Activated T-helper 9 cell treated with anti-CD3 and anti-CD28 coated beads, Interleukin-2, amount 50 U/mL, for 16 hours (primary cell): ENCODE measurements around the gene SNX24.

Source experiments
- DNase-seq: peaks from one replicate; pipeline ENCODE4 v3.0.0-alpha.2; 2020; ENCODE audit warnings: low read depth

The SNX24 gene

DNA sequence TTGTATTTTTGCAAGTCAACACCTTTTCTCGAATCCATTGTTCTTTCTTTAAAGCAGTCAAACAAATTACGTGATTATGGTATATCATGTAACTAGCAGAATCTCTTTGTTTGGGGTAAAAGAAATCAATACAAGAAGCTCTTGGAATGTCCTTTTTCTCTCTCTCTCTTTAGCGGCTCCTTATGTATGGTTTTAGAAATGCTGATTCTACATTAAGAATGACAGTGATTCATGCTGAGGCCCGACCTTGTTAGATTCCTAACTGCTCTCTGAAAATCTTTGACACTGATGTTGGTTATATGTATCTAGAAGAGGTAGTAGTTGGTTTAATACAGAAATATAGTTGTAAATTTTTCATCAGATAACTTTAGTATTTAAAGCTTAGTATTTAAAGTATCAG lies 76.4 kb downstream of the SNX24 start:
- DNase-seq = no peak

DNA sequence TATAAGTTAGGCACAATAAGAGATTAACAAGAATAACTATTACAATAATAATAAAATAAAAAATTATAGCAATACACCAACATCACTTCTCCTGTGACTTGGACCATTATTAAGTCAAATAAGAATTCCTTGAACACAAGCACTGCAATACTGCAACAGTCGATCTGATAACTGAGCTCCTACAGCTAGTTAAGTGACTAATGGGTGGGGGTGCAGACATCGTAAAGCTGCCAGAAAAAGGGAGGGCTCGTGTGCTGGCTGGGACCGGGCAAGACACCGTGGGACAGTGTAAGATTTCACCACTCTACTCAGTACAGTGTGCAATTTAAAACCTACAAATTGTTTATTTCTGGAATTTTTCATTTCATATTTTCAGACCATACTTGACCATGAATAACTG lies 78.8 kb downstream of the SNX24 start:
- no peak for DNase-seq

DNA sequence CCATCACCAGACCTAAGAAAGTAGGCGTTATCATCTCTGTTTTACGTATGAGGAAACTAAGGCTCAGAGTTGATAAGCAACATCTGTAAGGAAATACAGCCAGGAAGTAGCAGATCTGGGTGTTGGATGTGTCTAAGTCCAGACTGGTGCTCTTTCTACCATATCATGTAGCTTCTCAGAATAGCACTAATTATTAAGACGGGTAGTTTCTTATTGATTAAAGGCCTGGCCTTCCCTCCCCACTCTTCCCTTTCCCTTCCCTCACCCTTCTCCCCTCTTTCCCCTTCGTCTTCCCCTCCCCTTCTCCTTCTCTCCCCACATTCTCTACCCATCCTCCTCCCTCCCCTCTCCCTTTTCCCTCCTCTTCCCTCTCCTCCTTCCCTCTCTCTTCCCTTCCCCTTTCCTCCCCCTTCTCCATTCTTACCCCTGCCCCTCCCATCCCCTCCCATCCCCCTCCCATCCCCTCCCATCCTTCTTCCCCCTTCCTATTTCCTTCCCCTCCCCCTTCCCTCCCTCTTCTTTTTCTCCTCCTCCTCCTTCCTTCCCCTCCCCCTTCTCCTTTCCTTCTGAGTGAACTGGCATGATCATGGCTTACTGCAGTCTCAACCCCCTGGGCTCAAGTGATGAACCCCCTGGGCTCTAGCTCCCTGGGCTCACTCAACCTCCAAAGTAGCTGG lies 79.4 kb downstream of the SNX24 start:
- DNase-seq = no peak

DNA sequence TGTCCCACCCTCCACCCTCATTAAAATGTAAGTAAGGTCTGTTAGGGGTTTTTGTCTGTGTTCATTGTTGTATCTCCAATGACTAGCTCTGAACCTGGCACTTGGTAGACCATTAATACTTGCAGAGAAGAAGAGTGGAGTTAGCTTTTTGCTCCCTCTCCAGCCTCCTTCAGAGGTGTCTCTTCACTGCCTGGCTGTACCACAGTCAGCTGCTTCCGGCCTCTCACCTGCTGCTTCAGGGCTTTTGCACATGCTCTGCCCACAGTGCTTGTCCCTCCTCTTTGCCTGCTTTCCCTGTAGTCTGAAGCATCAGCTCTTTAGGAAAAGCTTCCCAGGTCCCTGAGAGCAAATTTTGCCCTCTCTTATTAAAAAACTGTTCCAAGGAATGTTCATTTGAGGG lies 83.6 kb downstream of the SNX24 start:
- DNase-seq = no peak

DNA sequence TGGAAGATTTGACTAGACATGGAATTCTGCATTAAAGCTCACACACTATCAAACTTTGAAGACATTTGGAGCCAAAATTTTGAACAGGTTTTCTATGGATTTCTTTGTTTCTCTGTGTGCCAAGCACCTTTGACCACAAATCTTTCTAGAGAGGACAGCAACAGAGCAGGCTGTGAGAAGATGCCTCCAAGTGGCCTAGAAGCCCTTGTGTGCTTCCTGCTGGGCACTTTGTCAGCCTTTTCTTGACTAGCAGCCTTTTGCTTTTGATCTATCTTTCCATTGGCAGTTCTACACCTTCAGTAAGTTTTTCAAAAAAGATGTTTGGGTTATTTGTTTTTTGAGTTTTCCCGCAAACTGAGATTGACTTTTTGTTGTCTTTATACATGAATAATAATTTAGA lies 84.6 kb downstream of the SNX24 start:
- no peak for DNase-seq

DNA sequence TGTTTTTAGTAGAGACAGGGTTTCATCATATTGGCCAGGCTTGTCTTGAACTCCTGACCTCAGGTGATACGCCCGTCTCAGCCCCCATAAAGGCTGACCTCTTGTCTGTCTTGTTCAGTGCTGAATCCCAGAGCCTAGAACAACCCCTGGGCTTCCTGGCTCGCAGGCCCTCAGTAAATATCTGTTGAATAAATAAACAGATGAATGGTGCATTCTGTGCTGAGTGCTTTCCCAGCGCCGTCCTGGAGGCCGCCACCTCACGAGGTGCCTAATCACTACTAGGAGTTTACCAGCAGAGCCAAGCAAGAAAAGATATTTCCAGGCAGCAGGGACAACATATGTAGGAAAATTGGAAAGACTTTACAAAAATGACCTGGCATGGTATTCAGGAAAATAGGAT lies 88.5 kb downstream of the SNX24 start:
- no peak for DNase-seq

DNA sequence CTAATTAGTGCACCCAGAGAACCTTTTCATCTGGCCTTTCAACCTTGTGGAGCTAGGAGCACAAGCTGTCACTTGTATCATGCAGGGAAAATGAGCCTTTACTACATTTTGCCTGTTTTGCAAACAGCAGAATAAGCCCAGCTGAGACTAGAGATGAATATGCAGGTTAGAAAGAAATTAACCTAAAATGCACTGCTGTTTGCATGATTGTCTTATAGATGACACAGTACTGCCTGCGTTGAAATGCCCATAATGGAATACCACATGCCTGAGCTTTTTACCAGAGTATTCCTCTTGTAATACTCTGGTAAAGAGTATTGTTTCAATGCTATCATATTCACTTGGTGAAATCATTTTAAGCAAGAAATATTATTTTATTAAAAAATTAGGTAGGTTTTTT lies 90.7 kb downstream of the SNX24 start:
- DNase-seq = no peak

DNA sequence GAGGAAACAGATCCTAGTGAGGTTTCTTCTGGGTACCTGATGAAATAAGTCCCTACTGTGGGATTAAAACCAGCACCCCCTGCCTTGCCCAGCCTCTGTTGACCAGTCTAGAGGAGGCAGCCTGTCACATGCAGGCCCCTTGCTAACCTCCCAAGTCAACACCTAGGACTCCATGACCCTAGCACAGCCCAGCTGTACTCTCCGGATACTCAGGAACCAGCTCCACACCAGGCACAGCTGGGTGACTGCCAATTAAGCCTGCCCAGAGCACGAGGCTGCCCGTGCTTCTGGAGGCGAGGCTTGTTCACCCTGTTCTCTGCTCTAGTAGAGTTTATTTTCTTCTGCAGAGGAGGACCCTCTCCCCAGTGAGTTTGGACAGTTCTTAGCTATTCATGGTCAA lies 92.5 kb downstream of the SNX24 start:
- DNase-seq = no peak

DNA sequence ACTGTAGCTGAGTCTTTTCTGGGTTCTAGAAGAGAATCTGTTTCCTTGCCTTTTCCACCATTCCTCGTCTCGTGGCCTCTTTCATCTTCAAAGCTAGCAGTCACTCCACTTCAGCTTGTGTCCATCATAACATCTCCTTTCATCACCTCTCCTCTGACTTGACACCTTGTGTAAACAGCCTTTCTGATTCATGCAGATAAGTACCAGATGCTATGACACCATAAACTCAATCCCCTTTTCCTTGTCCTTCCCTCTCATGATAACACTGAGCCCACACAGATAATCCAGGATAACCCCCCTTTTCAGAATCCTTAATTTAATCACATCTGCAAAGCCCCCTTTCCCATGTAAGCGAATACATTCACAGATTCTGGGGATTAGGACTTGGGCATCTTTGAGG lies 95.5 kb downstream of the SNX24 start:
- no peak for DNase-seq

DNA sequence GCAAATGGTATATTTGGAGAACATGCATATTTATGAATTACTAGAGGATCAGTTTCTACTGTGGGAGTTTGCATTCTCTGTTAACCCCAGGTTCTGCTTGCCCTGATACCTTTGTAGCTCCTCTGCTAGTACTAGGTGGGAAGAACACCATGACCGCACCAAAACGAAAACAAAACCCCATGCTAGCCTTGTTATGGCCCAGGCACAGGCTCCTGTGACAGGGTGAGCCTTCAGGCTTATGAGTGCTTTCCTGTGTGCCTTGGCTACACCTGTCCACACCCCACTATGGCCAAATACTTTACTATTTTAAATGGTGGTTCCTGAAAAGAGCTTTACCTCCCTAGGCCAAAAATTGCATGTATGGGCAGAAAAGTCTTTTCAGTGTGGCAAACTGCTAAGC lies 96.3 kb downstream of the SNX24 start:
- DNase-seq = no peak

DNA sequence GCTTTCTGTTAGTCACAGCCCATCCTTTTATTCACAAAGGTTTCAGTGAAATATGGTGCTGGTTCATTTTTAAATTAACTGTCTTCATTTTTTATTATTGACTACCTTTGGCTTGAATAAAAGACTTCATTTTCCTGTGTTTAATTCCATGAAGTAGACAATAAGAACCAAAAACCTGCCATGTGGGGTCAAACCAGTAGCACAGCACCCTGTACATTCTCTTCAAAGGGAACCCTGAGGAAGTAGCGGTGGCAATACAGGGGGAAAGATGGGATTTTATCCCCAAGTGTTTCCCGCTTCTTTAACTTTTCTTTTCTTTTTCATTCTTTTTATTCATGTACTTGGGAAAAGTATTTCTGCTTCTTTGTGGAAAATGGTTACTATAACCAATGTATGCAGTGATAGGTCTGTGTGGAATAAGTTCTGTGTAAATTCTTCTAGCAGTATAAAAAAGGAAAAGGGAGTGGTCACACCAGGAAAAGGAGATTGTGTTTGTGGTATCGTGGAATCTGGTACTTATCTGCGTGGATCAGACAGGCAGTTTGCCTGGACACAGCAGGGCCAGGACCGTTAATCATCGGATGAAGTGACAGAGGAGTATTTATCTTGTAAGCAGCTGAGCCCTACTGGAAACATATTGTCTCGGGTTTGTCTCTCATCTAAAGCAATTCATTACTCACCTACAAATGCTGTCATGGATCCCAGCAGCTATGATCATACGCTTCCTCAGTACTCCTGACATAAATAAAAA lies 96.9 kb downstream of the SNX24 start:
- DNase-seq = no peak

DNA sequence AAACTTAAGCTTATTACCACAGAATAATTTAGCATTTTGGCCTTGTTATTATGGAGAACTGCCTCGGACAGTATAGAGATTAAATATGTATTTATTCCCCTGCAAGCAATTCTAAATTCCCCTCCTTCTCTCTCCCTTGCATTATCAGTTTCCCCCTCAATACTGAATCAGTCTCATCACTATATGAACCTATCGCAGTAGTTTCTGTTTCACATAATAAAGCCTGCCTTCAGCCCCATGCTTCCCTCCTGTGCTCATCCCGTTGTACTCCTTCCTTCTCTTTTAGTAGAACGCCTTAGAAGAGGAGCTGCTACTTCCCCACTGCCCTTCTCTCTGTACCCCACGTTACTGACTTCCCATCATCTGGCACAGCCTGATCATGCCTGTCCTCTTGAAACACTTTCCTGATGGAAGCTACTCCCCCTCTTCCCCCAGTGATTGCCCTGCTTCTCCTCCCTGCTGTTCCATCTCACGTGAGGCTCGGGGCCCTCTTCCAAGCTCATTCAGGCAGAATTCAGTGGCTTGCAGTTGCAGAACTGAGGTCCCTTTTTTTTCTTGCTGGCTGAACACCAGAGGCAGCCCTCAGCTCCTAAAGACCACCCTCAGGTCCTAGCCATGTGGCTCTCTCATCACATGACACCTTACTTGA lies 97.8 kb downstream of the SNX24 start:
- no peak for DNase-seq

DNA sequence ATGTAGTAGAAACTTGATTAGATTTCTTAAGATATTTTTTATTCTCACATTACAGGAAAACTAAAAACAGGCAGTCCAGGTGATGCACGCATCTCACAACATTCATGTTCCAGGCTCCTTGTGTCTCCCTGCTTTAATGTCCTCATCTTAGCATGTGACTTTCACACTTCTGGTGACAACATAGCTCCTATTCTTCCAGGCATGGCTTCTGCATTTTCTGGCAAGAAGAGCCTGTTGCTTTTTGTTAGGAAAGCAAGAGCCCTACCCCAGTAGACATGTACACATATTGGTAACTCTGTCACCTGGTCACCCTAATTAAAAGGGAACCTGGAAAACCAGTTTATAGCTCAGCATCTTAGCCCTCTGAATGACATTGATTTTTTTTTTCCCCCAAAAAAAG lies 98.6 kb downstream of the SNX24 start:
- no peak for DNase-seq

DNA sequence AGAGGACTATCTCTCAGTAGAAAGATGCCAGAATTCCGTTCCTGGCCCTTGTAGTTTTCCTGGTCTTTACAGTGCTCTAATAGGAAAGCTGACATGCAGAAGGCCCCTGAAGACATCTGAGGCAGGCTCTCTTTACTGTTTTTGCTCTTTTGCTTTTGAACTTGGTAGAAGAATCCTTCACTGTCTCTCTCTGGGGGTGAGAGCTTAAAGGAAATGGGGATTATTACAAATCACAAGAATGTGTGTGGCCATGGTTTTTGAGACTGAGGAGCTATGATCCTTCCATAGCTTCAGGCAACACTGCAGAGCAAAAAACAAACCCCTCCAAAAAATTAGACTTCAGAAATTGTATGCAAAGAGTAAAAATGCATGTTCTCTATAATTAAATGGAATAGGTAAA lies 102.0 kb downstream of the SNX24 start:
- no peak for DNase-seq

DNA sequence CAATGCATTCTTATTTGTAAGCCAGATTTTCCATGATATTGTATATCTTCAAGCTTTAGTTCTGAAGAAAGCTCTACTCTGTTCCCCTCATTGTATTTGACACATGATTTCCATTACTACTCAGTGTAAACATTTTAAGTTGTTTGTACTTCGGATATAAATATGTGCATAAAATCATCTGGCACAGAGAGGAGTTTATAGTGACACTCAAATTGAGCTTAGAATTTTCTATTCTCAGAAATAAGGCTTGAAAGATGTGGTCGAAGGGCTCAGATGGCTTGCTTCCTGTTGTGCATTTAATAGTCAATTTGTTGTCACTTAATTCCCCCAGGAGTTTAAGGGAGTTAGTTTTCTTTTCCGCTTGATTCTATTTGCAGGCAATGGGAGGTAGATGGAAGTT lies 102.4 kb downstream of the SNX24 start:
- DNase-seq = no peak

DNA sequence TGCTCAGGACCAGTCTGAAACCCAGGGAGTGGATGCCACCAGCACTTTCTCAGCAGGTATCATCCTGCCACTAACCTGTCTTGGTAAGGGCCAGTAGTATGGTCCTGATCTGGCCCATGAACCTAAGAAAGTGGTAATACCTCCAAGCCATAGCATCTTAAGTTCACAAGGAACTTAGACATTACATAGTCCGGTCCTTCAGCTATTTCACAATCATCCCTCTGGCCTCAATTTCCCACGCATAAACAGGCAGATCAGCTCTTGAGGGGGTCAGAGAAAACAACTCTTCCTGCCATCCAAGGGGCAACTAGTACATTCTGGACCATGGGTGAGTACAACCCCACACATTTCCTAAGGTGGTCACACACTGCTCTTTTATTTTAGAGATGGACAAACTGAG lies 102.9 kb downstream of the SNX24 start:
- DNase-seq = no peak

DNA sequence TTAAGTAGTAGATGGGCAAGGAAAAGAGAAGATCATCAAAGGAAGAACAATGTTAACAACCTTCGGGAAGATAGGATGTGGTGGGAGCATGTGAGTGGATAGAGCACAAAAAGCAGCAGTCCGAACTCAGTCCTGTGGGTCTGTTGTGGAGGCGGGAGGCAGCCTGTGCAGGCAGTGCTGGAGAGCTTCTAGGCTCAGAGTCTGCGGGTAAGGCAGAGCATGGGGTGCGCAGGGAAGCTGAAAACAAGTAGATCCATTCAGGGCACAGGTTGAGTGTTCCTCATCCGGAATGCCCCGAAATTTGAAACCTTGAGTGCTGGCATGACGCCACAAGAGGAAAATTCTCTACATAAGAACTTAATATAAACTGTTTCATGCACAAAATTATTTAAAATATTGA lies 106.2 kb downstream of the SNX24 start:
- no peak for DNase-seq

DNA sequence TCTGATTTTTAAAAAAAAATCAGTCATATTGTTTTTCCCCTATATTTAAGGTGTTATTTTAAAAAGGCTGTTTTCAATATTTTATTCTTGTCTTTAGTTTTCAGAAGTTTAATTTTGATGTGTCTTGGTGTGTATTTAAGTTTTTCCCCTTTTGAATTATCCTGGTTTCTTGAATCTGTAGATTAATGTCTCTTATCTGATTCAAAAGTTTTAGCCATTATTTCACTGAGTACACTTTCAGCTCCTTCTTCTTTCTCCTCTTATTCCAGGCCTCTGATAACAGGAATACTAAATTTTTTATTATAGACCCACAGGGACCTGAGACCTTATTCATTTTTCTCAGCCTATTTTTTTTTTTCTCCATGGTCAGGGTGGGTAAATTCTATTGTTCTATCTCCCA lies 109.3 kb downstream of the SNX24 start:
- no peak for DNase-seq

DNA sequence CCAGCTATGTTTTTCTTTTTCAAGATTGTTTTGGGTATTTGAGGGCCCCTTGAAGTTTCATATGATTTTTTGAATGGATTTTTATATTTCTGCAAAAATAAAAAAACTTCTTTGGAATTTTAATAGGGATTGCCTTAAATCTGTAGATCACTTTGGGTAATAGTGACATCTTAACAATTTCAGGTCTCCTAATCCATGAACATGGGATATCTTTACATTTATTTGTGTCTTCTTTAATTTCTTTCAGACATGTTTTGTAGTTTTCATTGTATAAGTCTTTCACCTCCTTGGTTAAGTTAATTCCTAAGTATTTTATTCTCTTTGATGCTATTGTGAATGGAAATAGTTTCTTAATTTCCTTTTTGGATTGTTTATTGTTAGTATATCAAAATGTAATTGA lies 112.0 kb downstream of the SNX24 start:
- no peak for DNase-seq

DNA sequence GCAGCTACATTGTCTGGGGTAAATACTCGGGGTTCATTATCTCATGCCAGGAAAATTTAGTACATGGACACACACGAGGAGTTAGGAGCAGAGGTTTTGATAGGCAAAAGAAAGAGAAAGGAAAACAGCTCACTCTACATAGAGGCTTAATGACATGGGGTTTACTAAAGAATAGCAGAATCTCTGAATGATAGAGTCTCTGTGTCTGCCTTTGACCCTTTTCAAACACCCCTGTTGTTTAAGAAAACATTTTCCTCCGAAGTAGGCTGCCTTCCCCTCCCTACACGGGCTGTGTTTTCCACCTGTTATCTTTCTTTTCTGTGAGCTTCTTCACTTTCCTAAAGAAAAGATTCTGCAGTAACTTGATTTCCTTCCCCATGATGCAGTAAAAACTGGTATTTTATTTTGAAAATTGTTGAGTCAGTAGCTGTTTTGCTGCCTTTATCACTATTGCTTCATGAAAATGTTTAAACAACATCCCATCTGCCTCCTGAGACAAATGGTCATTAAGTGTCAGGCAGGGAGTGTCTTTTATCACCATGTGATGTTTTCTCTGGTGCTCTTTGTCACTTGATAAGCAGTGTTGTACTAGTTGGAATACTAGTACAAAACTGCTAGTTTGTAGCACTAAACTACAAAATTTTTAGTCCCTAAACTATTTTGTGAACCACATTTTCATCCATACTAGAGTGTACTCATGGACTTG lies 114.5 kb downstream of the SNX24 start:
- DNase-seq = no peak

DNA sequence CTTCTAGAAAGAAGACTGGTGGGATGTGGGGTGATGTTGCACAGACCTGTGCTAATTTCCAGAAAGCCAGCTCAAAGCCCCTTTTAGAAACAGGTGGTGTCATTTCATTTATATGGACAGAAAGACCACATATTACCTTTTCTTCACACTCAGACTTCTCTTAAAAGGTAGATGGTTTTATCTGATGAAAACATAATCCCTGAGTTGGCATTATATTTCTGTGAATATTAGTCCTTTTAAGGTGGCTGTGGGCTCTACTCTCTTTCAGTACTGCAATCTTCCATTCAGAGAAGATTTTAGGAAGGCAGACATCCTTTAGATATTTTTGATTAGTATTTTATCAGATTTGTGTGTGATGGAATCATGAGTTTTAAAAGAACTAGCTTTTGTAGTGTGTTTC lies 117.9 kb downstream of the SNX24 start:
- no peak for DNase-seq

DNA sequence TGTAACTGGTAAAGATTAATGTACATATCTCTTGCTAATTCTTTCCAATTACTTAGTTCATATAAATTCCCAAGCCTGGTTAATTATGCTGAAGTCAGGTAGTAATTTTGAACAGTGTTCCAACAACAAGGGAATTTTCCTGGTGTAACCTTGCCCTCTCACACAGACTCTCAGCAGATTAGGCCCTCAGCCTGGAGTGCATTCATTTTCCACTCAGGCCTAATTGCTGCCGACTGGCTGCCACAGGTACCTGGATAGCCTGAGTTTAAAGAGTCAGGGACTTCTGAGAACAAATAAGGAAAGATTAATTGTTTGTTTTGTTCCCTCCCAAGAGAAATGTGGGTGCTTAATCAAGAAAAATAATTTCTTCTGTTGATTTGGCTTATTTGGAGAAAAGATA lies 119.7 kb downstream of the SNX24 start:
- DNase-seq = no peak

DNA sequence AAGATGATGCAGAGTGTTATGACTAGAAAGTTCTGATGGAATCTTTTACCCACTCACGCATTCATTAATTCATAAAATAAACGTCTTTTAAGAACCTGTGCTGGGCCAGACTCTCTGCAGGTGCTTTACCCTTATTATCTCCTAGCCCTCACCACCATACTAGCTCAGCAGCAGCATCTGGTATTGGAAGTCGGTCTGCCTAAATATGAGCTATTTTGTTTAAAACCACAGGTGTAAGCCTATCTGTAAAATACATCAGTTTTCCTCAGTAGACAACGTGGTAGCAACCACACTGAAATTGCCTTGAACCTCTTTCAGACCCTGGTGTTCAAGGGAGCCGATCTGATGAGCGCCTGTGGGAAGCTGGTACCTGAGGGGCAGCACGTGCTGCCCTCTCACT lies 121.7 kb downstream of the SNX24 start:
- no peak for DNase-seq
